Loucy (cell line): ENCODE data around the gene RAI14.
"Not testable (repeated sequence)": the region's sequence is repeated elsewhere in the genome, so short reads cannot be mapped to it uniquely, and the experiment has no call there.

Experiments used
- H2AFZ ChIP-seq: fragments of 200-600 bp; sonication (generic); 2 replicates; pipeline ENCODE4 v1.6.0; 2016; ENCODE audit warnings: antibody characterized with exemption, mild to moderate bottlenecking, low read length, moderate library complexity
- H3F3A ChIP-seq: fragments of 200-600 bp; 2 replicates; pipeline ENCODE4 v1.6.0; 2016; ENCODE audit warnings: antibody characterized with exemption, low read depth, mild to moderate bottlenecking
- H3K27me3 ChIP-seq: fragments of 200-600 bp; sonication (generic); 2 replicates; pipeline ENCODE4 v1.6.1; 2014; ENCODE audit warnings: low read length, mild to moderate bottlenecking; ENCODE audit not compliant: insufficient read depth, poor library complexity, severe bottlenecking
- H3K36me3 ChIP-seq: fragments of 200-600 bp; sonication (generic); 2 replicates; pipeline ENCODE4 v1.6.1; 2016; ENCODE audit warnings: low read length; ENCODE audit not compliant: insufficient read depth
- H3K4me1 ChIP-seq: fragments of 200-600 bp; sonication (generic); 2 replicates; pipeline ENCODE4 v1.5.1; 2014; ENCODE audit warnings: low read length, mild to moderate bottlenecking; ENCODE audit not compliant: insufficient read depth, poor library complexity, severe bottlenecking
- H3K4me2 ChIP-seq: fragments of 200-600 bp; sonication (generic); 2 replicates; pipeline ENCODE4 v1.6.0; 2014; ENCODE audit warnings: antibody characterized with exemption, low read length, low read depth, mild to moderate bottlenecking; ENCODE audit not compliant: poor library complexity, severe bottlenecking
- H3K4me3 ChIP-seq: fragments of 200-600 bp; sonication (generic); 2 replicates; pipeline ENCODE4 v1.5.1; 2014; ENCODE audit warnings: low read length, mild to moderate bottlenecking, mixed read lengths; ENCODE audit not compliant: poor library complexity, severe bottlenecking
- H3K79me2 ChIP-seq: fragments of 200-600 bp; sonication (generic); 2 replicates; pipeline ENCODE4 v1.6.1; 2014; ENCODE audit warnings: low read length; ENCODE audit not compliant: insufficient read depth
- H3K9ac ChIP-seq: fragments of 200-600 bp; sonication (generic); 2 replicates; pipeline ENCODE4 v1.6.0; 2014; ENCODE audit warnings: mild to moderate bottlenecking, low read depth, low read length, moderate library complexity; ENCODE audit not compliant: poor library complexity, severe bottlenecking
- H3K9me2 ChIP-seq: fragments of 200-600 bp; sonication (generic); replicated peaks from 2 replicates; pipeline ENCODE4 v1.6.1; 2016; ENCODE audit warnings: low read depth, low read length, mixed read lengths
- H3K9me3 ChIP-seq: fragments of 200-600 bp; sonication (generic); 2 replicates; pipeline ENCODE4 v1.6.1; 2014; ENCODE audit warnings: mild to moderate bottlenecking, antibody characterized with exemption, low read length, low read depth; ENCODE audit not compliant: insufficient read depth
- H4K20me1 ChIP-seq: fragments of 200-600 bp; sonication (generic); 2 replicates; pipeline ENCODE4 v1.6.0; 2014; ENCODE audit warnings: antibody characterized with exemption, low read length, mild to moderate bottlenecking; ENCODE audit not compliant: insufficient read depth, poor library complexity, severe bottlenecking
- EZH2phosphoT487 ChIP-seq: fragments of 200-600 bp; IDR thresholded peaks from 2 replicates; pipeline ENCODE4 v1.6.1; 2018; ENCODE audit warnings: antibody characterized with exemption, mild to moderate bottlenecking, moderate library complexity, borderline replicate concordance
- TF ChIP-seq, protein P1 (sequence below): fragments of 200-600 bp; sonication (generic); conservative IDR thresholded peaks from 2 replicates; pipeline ENCODE4 v1.5.1; 2014; ENCODE audit warnings: mild to moderate bottlenecking, antibody characterized with exemption, low read length

RAI14 gene

DNA sequence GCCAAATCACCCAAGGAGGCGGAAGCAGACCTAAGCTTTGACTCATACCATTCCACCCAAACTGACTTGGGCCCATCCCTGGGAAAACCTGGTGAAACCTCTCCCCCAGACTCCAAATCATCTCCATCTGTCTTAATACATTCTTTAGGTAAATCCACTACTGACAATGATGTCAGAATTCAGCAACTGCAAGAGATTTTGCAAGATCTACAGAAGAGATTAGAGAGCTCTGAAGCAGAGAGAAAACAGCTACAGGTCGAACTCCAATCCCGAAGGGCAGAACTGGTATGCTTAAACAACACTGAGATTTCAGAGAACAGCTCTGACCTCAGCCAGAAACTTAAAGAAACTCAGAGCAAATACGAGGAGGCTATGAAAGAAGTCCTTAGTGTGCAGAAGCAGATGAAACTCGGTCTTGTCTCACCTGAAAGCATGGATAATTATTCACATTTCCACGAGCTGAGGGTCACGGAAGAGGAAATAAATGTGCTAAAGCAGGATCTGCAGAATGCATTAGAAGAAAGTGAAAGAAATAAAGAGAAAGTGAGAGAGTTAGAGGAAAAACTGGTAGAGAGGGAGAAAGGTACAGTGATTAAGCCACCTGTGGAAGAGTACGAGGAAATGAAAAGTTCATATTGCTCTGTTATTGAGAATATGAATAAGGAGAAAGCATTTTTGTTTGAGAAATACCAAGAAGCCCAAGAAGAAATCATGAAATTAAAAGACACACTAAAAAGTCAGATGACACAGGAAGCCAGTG lies 167.0 kb downstream of the RAI14 start:
- H3K4me3 ChIP-seq, result no peak overlapping the region
- no peak overlapping the region for H3K9ac ChIP-seq
- H3K36me3 ChIP-seq, result peaks cover 31% of the 10 kb centered on the region; the same call in 1 of the 2 replicates
- no peaks in the 10 kb centered on the region for H3K9me3 ChIP-seq
- H3K9me2 ChIP-seq, result no peaks in the 10 kb centered on the region
- no peaks in the 10 kb centered on the region for H3K27me3 ChIP-seq
- no peak overlapping the region for H3K4me2 ChIP-seq
- H3F3A ChIP-seq, result no peaks in the 10 kb centered on the region
- no peak for TF ChIP-seq EZH2phosphoT487
- TF ChIP-seq, protein P1, sequence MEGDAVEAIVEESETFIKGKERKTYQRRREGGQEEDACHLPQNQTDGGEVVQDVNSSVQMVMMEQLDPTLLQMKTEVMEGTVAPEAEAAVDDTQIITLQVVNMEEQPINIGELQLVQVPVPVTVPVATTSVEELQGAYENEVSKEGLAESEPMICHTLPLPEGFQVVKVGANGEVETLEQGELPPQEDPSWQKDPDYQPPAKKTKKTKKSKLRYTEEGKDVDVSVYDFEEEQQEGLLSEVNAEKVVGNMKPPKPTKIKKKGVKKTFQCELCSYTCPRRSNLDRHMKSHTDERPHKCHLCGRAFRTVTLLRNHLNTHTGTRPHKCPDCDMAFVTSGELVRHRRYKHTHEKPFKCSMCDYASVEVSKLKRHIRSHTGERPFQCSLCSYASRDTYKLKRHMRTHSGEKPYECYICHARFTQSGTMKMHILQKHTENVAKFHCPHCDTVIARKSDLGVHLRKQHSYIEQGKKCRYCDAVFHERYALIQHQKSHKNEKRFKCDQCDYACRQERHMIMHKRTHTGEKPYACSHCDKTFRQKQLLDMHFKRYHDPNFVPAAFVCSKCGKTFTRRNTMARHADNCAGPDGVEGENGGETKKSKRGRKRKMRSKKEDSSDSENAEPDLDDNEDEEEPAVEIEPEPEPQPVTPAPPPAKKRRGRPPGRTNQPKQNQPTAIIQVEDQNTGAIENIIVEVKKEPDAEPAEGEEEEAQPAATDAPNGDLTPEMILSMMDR, result no peak
- no peaks in the 10 kb centered on the region for H3K4me1 ChIP-seq
- no peak overlapping the region for H2AFZ ChIP-seq
- no peaks in the 10 kb centered on the region for H3K79me2 ChIP-seq
- H4K20me1 ChIP-seq, result no peaks in the 10 kb centered on the region

DNA sequence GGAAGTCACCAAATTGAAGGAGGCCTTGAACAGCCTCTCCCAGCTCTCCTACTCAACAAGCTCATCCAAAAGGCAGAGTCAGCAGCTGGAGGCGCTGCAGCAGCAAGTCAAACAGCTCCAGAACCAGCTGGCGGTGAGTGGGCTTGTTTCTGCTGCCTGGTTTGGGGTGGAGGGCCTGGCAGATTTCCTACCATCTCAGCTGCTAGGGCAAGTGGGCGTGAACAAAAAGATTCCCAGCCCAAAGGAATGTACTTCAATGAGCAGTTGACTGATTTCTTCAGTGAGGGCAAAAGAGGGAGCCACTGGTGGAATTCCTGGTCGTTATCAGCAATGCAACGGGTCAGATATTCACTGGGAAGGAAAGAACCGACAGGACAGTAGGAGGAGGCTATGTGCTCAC lies 170.2 kb downstream of the RAI14 start:
- no peak overlapping the region for H2AFZ ChIP-seq
- H3K4me2 ChIP-seq, result no peak overlapping the region
- no peaks in the 10 kb centered on the region for H3K4me1 ChIP-seq
- no peaks in the 10 kb centered on the region for H3F3A ChIP-seq
- H3K9ac ChIP-seq, result no peak overlapping the region
- no peaks in the 10 kb centered on the region for H3K9me2 ChIP-seq
- no peaks in the 10 kb centered on the region for H3K27me3 ChIP-seq
- no peak overlapping the region for H3K4me3 ChIP-seq
- no peaks in the 10 kb centered on the region for H3K9me3 ChIP-seq
- H3K79me2 ChIP-seq, result no peaks in the 10 kb centered on the region
- H4K20me1 ChIP-seq, result no peaks in the 10 kb centered on the region
- TF ChIP-seq, protein P1, result no peak
- no peak for TF ChIP-seq EZH2phosphoT487
- H3K36me3 ChIP-seq, result peaks cover 42% of the 10 kb centered on the region; the same call in 1 of the 2 replicates

DNA sequence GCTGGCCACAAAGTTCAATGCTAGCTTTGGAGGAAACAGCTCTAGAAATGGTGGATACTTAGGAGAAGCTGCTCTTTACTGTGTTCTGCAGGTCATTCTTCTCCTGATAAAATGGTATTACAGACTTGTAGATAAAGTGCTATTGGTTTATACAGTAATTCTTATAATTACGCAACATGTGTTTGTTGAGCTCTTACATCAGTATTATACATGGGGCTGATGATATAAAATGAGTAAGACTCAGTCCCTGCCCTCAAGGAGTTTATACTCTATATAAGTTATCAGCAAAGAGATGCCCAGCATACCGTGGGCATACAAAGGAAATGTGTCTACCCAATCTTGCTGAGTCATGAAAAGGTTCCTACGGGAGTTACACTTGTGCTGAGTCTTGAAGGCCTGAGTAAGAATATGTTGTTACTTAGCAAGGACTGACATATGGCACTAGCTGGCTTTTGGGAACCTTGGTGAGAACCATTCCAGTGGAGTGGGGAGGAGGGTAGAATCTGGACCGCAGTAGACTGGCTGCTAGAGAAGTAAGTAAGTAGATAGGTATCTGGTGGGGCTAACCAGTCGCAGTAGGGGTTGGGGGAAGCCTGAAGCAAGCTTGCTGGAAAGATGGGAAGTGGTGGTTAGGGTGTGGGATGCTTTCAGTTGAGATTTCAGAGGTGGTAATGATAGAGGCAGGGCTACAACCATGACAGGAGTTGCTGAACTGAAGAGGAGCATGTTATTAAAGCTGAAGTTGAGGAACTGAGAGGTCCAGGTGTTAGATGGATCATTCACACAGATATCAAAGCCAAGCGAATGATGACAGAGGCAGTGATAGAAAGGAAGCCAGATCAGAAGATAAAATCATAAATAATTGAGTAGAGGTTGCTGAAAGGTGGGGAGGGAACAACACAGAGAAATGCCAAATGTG lies 171.7 kb downstream of the RAI14 start:
- TF ChIP-seq, protein P1, result no peak
- no peak for TF ChIP-seq EZH2phosphoT487
- peaks cover 41% of the 10 kb centered on the region; the same call in 1 of the 2 replicates for H3K36me3 ChIP-seq
- no peaks in the 10 kb centered on the region for H3K79me2 ChIP-seq
- H3K4me3 ChIP-seq, result no peak overlapping the region
- H3K27me3 ChIP-seq, result no peaks in the 10 kb centered on the region
- no peaks in the 10 kb centered on the region for H3K9me2 ChIP-seq
- no peak overlapping the region for H3K4me2 ChIP-seq
- H2AFZ ChIP-seq, result no peak overlapping the region
- H3F3A ChIP-seq, result no peaks in the 10 kb centered on the region
- H3K9me3 ChIP-seq, result no peaks in the 10 kb centered on the region
- no peaks in the 10 kb centered on the region for H3K4me1 ChIP-seq
- H3K9ac ChIP-seq, result no peak overlapping the region
- H4K20me1 ChIP-seq, result no peaks in the 10 kb centered on the region

DNA sequence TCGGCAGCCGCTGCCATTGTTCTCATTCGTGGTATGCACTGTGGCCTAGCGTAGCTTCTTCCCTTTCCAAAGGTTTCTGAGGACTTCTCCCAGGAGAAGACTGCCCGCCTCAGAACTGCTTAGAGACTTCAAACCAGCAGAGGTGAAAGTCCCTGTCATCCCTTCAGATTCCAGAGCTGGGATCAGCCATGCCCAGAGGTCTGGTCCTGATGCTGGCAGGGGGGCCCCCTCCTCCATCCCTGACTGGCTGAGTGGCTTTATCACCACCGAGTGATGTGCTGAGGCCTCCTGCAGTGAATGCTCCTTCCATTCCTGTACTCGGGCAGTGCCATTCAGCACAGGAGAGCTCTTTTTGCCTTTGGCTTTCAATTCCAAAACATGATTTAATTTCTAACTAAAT lies 174.7 kb downstream of the RAI14 start:
- not testable (repeated sequence) for H2AFZ ChIP-seq, H3K9me2 ChIP-seq, H3K4me2 ChIP-seq, H3F3A ChIP-seq, H3K4me1 ChIP-seq, H3K9ac ChIP-seq, H3K9me3 ChIP-seq, H3K27me3 ChIP-seq, H4K20me1 ChIP-seq, H3K4me3 ChIP-seq, H3K79me2 ChIP-seq
- peaks cover 23% of the 10 kb centered on the region; the same call in 1 of the 2 replicates for H3K36me3 ChIP-seq
